Smooth muscle cell (in vitro differentiated cells): Measurements from ENCODE around the gene EAF1. TPM values are rescaled to one million over a fixed set of nuclear protein-coding genes. Genes with fewer than 3 reads are reported as not detected.

Experiments
- DNase-seq: peaks from one replicate; lab custom pipeline; 2025; ENCODE audit not compliant: unreplicated experiment; lab: John Stamatoyannopoulos, UW
- H2AFZ ChIP-seq: fragments of 200-600 bp; sonication (generic); 2 replicates; pipeline ENCODE4 v1.6.0; 2016; ENCODE audit warnings: antibody characterized with exemption, low read depth, mild to moderate bottlenecking
- H3F3A ChIP-seq: fragments of 200-600 bp; sonication (generic); 2 replicates; pipeline ENCODE4 v1.6.0; 2017; ENCODE audit warnings: antibody characterized with exemption, low read depth
- H3K27ac ChIP-seq: fragments of 200-600 bp; sonication (generic); 2 replicates; pipeline ENCODE4 v1.5.1; 2016; ENCODE audit warnings: low read depth, mild to moderate bottlenecking
- H3K27me3 ChIP-seq: fragments of 200-600 bp; sonication (generic); 2 replicates; pipeline ENCODE4 v1.6.1; 2016; ENCODE audit warnings: low read depth, mild to moderate bottlenecking
- H3K36me3 ChIP-seq: fragments of 200-600 bp; sonication (generic); 2 replicates; pipeline ENCODE4 v1.5.1; 2016; ENCODE audit warnings: low read depth
- H3K4me1 ChIP-seq: fragments of 200-600 bp; sonication (generic); 2 replicates; pipeline ENCODE4 v1.5.1; 2016; ENCODE audit warnings: low read depth
- H3K4me2 ChIP-seq: fragments of 200-600 bp; sonication (generic); 2 replicates; pipeline ENCODE4 v1.6.0; 2016; ENCODE audit warnings: mild to moderate bottlenecking
- H3K4me3 ChIP-seq: fragments of 200-600 bp; sonication (generic); 2 replicates; pipeline ENCODE4 v1.5.1; 2016; ENCODE audit warnings: mild to moderate bottlenecking
- H3K79me2 ChIP-seq: fragments of 200-600 bp; sonication (generic); 2 replicates; pipeline ENCODE4 v1.6.0; 2016; ENCODE audit warnings: low read depth, mild to moderate bottlenecking
- H3K9ac ChIP-seq: fragments of 200-600 bp; sonication (generic); 2 replicates; pipeline ENCODE4 v1.6.0; 2016; ENCODE audit warnings: low read depth
- H3K9me3 ChIP-seq: fragments of 200-600 bp; sonication (generic); replicated peaks from 2 replicates; pipeline ENCODE4 v1.5.1; 2016; ENCODE audit warnings: low read depth
- H4K20me1 ChIP-seq: fragments of 200-600 bp; sonication (generic); 2 replicates; pipeline ENCODE4 v1.6.0; 2016; ENCODE audit warnings: low read depth
- CTCF ChIP-seq: fragments of 200-600 bp; sonication (generic); IDR thresholded peaks from 2 replicates; pipeline ENCODE4 v1.5.1; 2017; ENCODE audit warnings: borderline replicate concordance, mild to moderate bottlenecking, antibody characterized with exemption; ENCODE audit not compliant: insufficient read depth, poor library complexity, severe bottlenecking
- WGBS: methylation state at CpG from one replicate; pipeline ENCODE4 v1.1.7; 2016; ENCODE audit warnings: low lambda C conversion rate; 5-methylcytosine and 5-hydroxymethylcytosine counted together
- polyA plus RNA-seq: library from polyadenylated mRNA; unstranded; fragments of >200 nt; fragmentation: Nextera tagmentation; extraction: Ambion mirVana; gene quantifications from 2 replicates; pipeline ENCODE4 v1.2.1, GENCODE V29; 2016
- total RNA-seq: library from RNA; depleted of rRNA; stranded (reverse); fragments of >200 nt; gene quantifications from 2 replicates; pipeline ENCODE4 v1.2.3, GENCODE V29; 2014

EAF1 gene
- total and polyA plus RNA-seq, 2 experiments from 2014 or later = 9.5 to 22.1 TPM

GRCh38 chr3:15436246-15436645 is 8.8 kb downstream of the EAF1 start:
- no peaks in the 10 kb centered on the region for H3K4me1 ChIP-seq
- peaks cover 51% of the 10 kb centered on the region for H3K36me3 ChIP-seq
- H4K20me1 ChIP-seq = peaks cover 54% of the 10 kb centered on the region
- no peak for DNase-seq
- no peak overlapping the region for H3K4me2 ChIP-seq
- H2AFZ ChIP-seq = no peak overlapping the region
- H3K4me3 ChIP-seq = no peak overlapping the region
- no peaks in the 10 kb centered on the region for H3K9me3 ChIP-seq
- 98% methylated on average over 6 of the region's 6 CpGs for WGBS
- no peak overlapping the region for H3K27ac ChIP-seq
- no peak overlapping the region for H3K9ac ChIP-seq
- H3K27me3 ChIP-seq = no peaks in the 10 kb centered on the region
- H3F3A ChIP-seq = no peaks in the 10 kb centered on the region
- H3K79me2 ChIP-seq = peaks cover 6% of the 10 kb centered on the region
- no peak for TF ChIP-seq CTCF

- 100% methylated on average over 4 of the region's 4 CpGs for WGBS
- no peak overlapping the region for H3K4me3 ChIP-seq
- H2AFZ ChIP-seq = no peak overlapping the region
- H3K9me3 ChIP-seq = no peaks in the 10 kb centered on the region
- no peaks in the 10 kb centered on the region for H3K27me3 ChIP-seq
- H3K9ac ChIP-seq = no peak overlapping the region
- no peak overlapping the region for H3K27ac ChIP-seq
- no peaks in the 10 kb centered on the region for H3K4me1 ChIP-seq
- no peak for TF ChIP-seq CTCF
- peaks cover 42% of the 10 kb centered on the region for H3K36me3 ChIP-seq
- H4K20me1 ChIP-seq = peaks cover 33% of the 10 kb centered on the region
- H3K4me2 ChIP-seq = no peak overlapping the region
- H3K79me2 ChIP-seq = no peaks in the 10 kb centered on the region
- H3F3A ChIP-seq = no peaks in the 10 kb centered on the region
- DNase-seq = no peak
Measured at GRCh38 chr3:15438983-15439382, 11.6 kb downstream of the EAF1 start.

- H3K27ac ChIP-seq = no peak overlapping the region
- no peak overlapping the region for H2AFZ ChIP-seq
- no peaks in the 10 kb centered on the region for H3K9me3 ChIP-seq
- TF ChIP-seq CTCF = no peak
- peaks cover 37% of the 10 kb centered on the region for H3K36me3 ChIP-seq
- H3K4me1 ChIP-seq = no peaks in the 10 kb centered on the region
- H3K27me3 ChIP-seq = no peaks in the 10 kb centered on the region
- H4K20me1 ChIP-seq = peaks cover 28% of the 10 kb centered on the region
- no peak overlapping the region for H3K4me2 ChIP-seq
- no peak overlapping the region for H3K9ac ChIP-seq
- no peaks in the 10 kb centered on the region for H3K79me2 ChIP-seq
- no peak for DNase-seq
- no peak overlapping the region for H3K4me3 ChIP-seq
- no peaks in the 10 kb centered on the region for H3F3A ChIP-seq
Measured at GRCh38 chr3:15439476-15439875, 12.1 kb downstream of the EAF1 start.

GRCh38 chr3:15440891-15441290 is 13.5 kb downstream of the EAF1 start:
- no peak for DNase-seq
- Histone ChIP-seq H3K9ac (no peak overlapping the region), H2AFZ (no peak overlapping the region), H3K79me2 (no peaks in the 10 kb centered on the region), H3K4me3 (no peak overlapping the region), H3K9me3 (no peaks in the 10 kb centered on the region), H3K4me2 (no peak overlapping the region), H3F3A (no peaks in the 10 kb centered on the region), H3K27me3 (no peaks in the 10 kb centered on the region), H3K27ac (no peak overlapping the region), H3K4me1 (no peaks in the 10 kb centered on the region), H3K36me3 (peaks cover 31% of the 10 kb centered on the region), H4K20me1 (peaks cover 14% of the 10 kb centered on the region)
- WGBS = 98% methylated on average over 4 of the region's 4 CpGs
- no peak for TF ChIP-seq CTCF
